Measurements from ENCODE around the gene CPEB3. TPM values are rescaled to one million over a fixed set of nuclear protein-coding genes. Genes with fewer than 3 reads are reported as not detected.

The CPEB3 gene
- total RNA-seq, 1 experiment from 2014 or later: 1.1 TPM

GRCh38 chr10:92001581-92001980 is 289.3 kb downstream of the CPEB3 start:
- Histone ChIP-seq H3K4me3 (ENCODE audit: low read depth, low read length, poor library complexity, severe bottlenecking) (no peak overlapping the region), H3K9me3 (ENCODE audit: low read depth, low read length, poor library complexity, severe bottlenecking) (peaks cover 7% of the 10 kb centered on the region), H3K36me3 (ENCODE audit: insufficient read depth, low read length, poor library complexity, severe bottlenecking) (peaks cover 25% of the 10 kb centered on the region), H3K27ac (ENCODE audit: low read depth, low read length, poor library complexity, severe bottlenecking) (no peak overlapping the region), H3K4me1 (ENCODE audit: insufficient read depth, low read length, poor library complexity, severe bottlenecking) (no peaks in the 10 kb centered on the region), H3K27me3 (replicated peaks; ENCODE audit: insufficient read depth, low read depth, low read length, poor library complexity) (no peaks in the 10 kb centered on the region)
- no peak for DNase-seq (ENCODE audit: low spot score)
- intact Hi-C loops (cut with micrococcal nuclease; ENCODE audit: unreplicated experiment): no loop called here
- POLR2A ChIA-PET (ENCODE audit: low non-redundant PET): no interaction called here
- TF ChIP-seq CTCF (conservative IDR thresholded peaks at IDR 0.05; ENCODE audit: low read depth, low read length): no peak
- TF ChIP-seq EZH2 (IDR thresholded peaks at IDR 0.05; ENCODE audit: borderline replicate concordance, low read depth, low read length, poor library complexity, severe bottlenecking): no peak
- CTCF ChIA-PET: no interaction called here
- no TSS peak for BruUV-seq (replicated peaks)

Other genes with a start within 250 kb of the CPEB3 start
- 76.7 and 79.9 TPM in 2 replicates for gene MARCHF5, start 89 bp upstream of the CPEB3 start, total RNA-seq (2021)